OCI-LY3 (cell line): ENCODE measurements around the gene PC.

ENCODE experiments used
- H2AFZ ChIP-seq: fragments of 200-600, 300-600 bp; shearing (Covaris generic); 2 replicates; pipeline ENCODE4 v1.6.0; 2014; ENCODE audit warnings: antibody characterized with exemption, low read depth, low read length
- H3K27ac ChIP-seq: fragments of 200-600, 300-600 bp; sonication (generic); 2 replicates; pipeline ENCODE4 v1.5.1; 2014; ENCODE audit warnings: mild to moderate bottlenecking, low read length, moderate library complexity, mixed read lengths
- H3K27me3 ChIP-seq: fragments of 200-600, 300-600 bp; sonication (generic); 2 replicates; pipeline ENCODE4 v1.6.1; 2014; ENCODE audit warnings: low read depth, low read length, mixed read lengths
- H3K36me3 ChIP-seq: fragments of 200-600, 300-600 bp; sonication (generic); replicated peaks from 2 replicates; pipeline ENCODE3; 2014; ENCODE audit warnings: low read depth, low read length, mixed read lengths
- H3K4me1 ChIP-seq: fragments of 300-600, 200-600 bp; sonication (generic); 2 replicates; pipeline ENCODE4 v1.6.1; 2014; ENCODE audit warnings: low read length, mixed read lengths
- H3K4me2 ChIP-seq: fragments of 200-600, 300-600 bp; sonication (generic); 2 replicates; pipeline ENCODE4 v1.6.1; 2014; ENCODE audit warnings: low read length, mixed read lengths
- H3K4me3 ChIP-seq: fragments of 300-600, 200-600 bp; sonication (generic); 2 replicates; pipeline ENCODE4 v1.5.1; 2014; ENCODE audit warnings: antibody characterized with exemption, mild to moderate bottlenecking, low read length, moderate library complexity
- H3K79me2 ChIP-seq: fragments of 300-600, 200-600 bp; shearing (Covaris generic); 2 replicates; pipeline ENCODE4 v1.6.1; 2014; ENCODE audit warnings: mild to moderate bottlenecking, low read length, mixed read lengths
- H3K9ac ChIP-seq: fragments of 300-600, 200-600 bp; shearing (Covaris generic); 2 replicates; pipeline ENCODE4 v1.6.0; 2014; ENCODE audit warnings: mild to moderate bottlenecking, low read length, moderate library complexity
- H3K9me3 ChIP-seq: fragments of 200-600, 300-600 bp; shearing (Covaris generic); 2 replicates; pipeline ENCODE4 v1.6.1; 2014; ENCODE audit warnings: low read length, mixed read lengths; ENCODE audit not compliant: insufficient read depth
- H4K20me1 ChIP-seq: fragments of 200-600, 300-600 bp; sonication (generic); 2 replicates; pipeline ENCODE4 v1.6.1; 2016; ENCODE audit warnings: low read length, mixed read lengths; ENCODE audit not compliant: insufficient read depth
- CTCF ChIP-seq: fragments of 200-600, 300-600 bp; sonication (generic); IDR thresholded peaks from 2 replicates; pipeline ENCODE4 v1.5.1; 2014; ENCODE audit warnings: antibody characterized with exemption, low read length, low read depth
- EZH2phosphoT487 ChIP-seq: fragments of 200-600 bp; shearing (Covaris generic); IDR thresholded peaks from 2 replicates; pipeline ENCODE4 v1.6.1; 2018; ENCODE audit warnings: antibody characterized with exemption, mixed run types, low read depth

PC gene

DNA sequence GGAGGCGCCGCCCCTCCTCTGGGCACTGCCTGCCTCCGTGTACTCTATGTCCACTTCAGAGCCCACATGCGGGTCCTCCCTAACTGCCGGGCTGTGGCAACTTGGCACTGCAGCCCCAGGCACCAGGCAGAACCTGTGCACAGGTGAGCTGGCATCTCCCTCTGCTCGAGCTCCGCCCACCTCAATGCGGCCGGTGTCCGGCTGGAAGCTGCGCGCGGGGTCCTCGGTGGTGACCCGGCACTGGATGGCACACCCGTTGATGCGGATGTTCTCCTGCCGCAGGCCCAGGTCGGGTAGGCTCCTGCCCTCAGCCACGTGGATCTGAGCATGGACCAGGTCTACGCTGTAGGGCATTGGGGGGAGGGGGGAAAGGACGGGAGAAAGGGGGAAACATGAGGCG, 92.2 kb downstream of the PC start:
- TF ChIP-seq CTCF (no peak), EZH2phosphoT487 (no peak)
- no peaks in the 10 kb centered on the region for H3K9me3 ChIP-seq
- H3K79me2 ChIP-seq: no peaks in the 10 kb centered on the region
- no peak overlapping the region for H2AFZ ChIP-seq
- H3K4me2 ChIP-seq: no peak overlapping the region
- peaks cover 22% of the 10 kb centered on the region for H3K4me1 ChIP-seq
- H3K27ac ChIP-seq: no peak overlapping the region
- H3K4me3 ChIP-seq: no peak overlapping the region
- no peak overlapping the region for H3K9ac ChIP-seq
- no peaks in the 10 kb centered on the region for H4K20me1 ChIP-seq
- H3K27me3 ChIP-seq: no peaks in the 10 kb centered on the region
- H3K36me3 ChIP-seq: no peaks in the 10 kb centered on the region

DNA sequence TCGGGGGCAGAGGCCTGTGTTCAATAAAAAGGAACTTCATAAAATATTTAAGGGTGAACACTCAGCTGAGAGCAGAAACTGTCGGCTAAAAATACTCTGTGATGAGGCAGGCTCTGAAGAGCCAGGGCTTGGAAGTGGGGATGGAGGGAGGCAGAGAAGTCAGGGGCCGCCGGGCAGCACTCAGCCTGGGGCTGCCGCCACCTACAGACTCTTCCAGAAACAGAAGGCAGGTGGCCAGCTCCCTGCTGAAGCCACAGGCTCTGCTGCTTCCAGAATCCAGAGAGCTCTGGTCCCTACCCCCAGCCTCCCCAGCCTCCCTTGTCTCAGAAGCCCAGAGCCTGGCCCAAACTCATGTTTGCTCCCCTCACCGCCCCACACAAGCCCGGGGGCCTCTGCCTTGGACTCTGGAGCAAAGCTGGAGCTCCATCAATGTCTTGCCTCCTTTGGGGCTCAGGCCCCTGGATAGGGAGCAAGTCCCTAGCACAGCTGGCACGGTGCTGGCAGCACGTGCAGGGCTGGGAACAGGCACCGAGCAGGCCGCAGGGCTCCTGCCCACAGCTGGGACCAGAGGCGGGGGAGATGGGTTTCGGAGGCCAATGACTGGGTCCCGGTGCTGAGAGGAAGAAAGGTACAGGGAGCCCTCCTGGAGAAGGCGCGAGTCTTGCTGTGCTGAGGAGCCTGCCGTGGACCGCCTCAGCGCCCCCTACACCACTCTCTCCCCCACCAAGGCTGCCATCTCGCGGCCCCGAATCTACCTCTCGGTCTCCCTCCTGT, 93.1 kb downstream of the PC start:
- H3K79me2 ChIP-seq: no peaks in the 10 kb centered on the region
- H2AFZ ChIP-seq: peak overlapping the region; percentile 48
- peak overlapping the region; percentile 39 for H3K4me3 ChIP-seq
- H3K9me3 ChIP-seq: no peaks in the 10 kb centered on the region
- no peaks in the 10 kb centered on the region for H3K27me3 ChIP-seq
- H3K9ac ChIP-seq: no peak overlapping the region
- H3K36me3 ChIP-seq: no peaks in the 10 kb centered on the region
- no peaks in the 10 kb centered on the region for H4K20me1 ChIP-seq
- H3K4me2 ChIP-seq: peak overlapping the region; percentile 57
- H3K4me1 ChIP-seq: peaks cover 22% of the 10 kb centered on the region
- TF ChIP-seq CTCF (peak; percentile 10; the same call in 1 of the 2 replicates), EZH2phosphoT487 (no peak)
- no peak overlapping the region for H3K27ac ChIP-seq

DNA sequence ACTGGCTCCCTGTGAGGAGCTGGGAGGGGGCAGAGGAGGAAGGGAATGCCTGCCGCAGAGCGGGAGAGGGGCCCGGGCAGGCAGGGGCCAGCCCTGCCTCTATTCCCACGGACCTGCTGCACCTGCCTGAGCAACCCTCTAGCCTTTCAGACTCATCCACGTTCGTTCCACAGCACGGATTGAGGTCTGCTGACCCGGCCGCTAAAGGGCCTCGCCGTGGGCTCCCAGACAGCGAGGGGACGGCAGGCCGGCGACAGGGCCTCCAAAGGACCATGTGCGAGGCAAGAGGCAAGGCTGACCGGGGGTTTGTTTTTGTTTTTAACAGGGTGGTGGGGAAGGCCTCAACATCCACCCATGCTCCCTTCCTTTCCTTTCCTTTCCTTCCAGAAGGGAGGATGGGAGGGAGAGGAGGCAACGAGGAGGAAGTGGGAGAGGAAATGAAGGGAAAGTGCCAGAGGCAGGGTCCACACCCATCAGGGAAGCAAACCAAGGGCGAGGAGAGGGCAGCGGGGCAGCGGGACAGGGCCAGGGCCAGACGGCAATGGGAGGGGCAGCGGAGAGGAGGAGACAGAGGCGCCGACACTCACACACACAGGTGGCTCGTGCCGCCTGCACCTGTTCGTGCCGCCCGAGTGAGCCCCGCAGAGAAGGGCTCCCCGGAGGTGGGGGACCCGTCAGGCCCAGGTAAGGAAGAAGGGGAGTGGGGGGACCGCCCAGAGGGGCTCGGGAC, 93.8 kb downstream of the PC start:
- Histone ChIP-seq H3K27me3 (no peaks in the 10 kb centered on the region), H3K9ac (no peak overlapping the region), H3K9me3 (no peaks in the 10 kb centered on the region), H3K27ac (no peak overlapping the region), H3K4me1 (peaks cover 21% of the 10 kb centered on the region), H3K4me3 (peak overlapping the region; percentile 39), H3K36me3 (no peaks in the 10 kb centered on the region), H3K79me2 (no peaks in the 10 kb centered on the region), H4K20me1 (no peaks in the 10 kb centered on the region), H3K4me2 (peak overlapping the region; percentile 57), H2AFZ (peak overlapping the region; percentile 48)
- no peak for TF ChIP-seq EZH2phosphoT487
- TF ChIP-seq CTCF: no peak

- H3K4me2 ChIP-seq: no peak overlapping the region
- peaks cover 15% of the 10 kb centered on the region for H3K4me1 ChIP-seq
- no peak overlapping the region for H2AFZ ChIP-seq
- no peak overlapping the region for H3K27ac ChIP-seq
- no peaks in the 10 kb centered on the region for H3K79me2 ChIP-seq
- H3K4me3 ChIP-seq: no peak overlapping the region
- no peak for TF ChIP-seq EZH2phosphoT487
- no peak for TF ChIP-seq CTCF
- no peaks in the 10 kb centered on the region for H4K20me1 ChIP-seq
- H3K9me3 ChIP-seq: no peaks in the 10 kb centered on the region
- H3K36me3 ChIP-seq: peaks cover 2% of the 10 kb centered on the region
- H3K27me3 ChIP-seq: no peaks in the 10 kb centered on the region
- H3K9ac ChIP-seq: no peak overlapping the region
Observed at GRCh38 chr11:66863428-66864125, 94.6 kb downstream of the PC start.
